GM18517 (cell line): ENCODE results near the gene RALY.

Experiments
- ATAC-seq: cut with Tn5 transposase; IDR thresholded peaks from one replicate; pipeline ENCODE4 v1.9.1; 2021; ENCODE audit warnings: mild to moderate bottlenecking, moderate library complexity; ENCODE audit not compliant: unreplicated experiment

Gene RALY

GRCh38 chr20:33993576-33994221 is at the start of gene RALY:
RALY (plus strand) TSS chr20:33993911; CDS start chr20:34072075, 78,164 bp downstream.
- peak; percentile 48 for ATAC-seq

GRCh38 chr20:33944914-33945313 is 48.8 kb upstream of the RALY start:
- ATAC-seq: no peak

DNA sequence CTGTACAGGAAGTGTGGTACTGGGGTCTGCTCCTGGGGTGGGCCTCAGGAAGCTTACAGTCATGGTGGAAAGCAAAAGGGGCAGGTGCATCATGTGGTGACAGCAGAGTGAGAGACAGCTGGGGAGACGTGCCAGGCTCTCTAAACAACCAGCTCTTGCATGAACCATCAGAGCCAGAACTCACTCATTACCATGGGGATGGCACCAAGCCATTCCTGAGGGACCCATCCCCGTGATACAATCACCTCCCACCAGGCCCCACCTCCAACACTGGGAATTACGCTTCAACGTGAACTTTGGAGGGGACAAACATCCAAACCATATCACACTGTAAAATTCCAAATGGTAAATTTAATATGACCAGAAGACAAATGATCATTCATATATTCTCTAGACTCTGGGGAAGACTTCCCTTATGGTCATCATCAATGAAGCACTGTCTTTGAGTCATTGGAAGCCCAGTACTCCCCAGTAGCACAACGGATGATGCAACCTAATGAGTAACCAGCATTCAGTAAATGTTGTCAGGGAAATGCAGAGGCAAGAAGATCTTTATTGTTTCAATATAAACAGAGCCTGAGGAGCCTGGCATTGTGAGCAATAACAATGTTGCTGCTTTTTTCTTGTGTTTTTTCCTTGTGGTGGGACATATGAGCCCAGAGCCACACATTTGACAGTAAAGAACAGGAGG is 48.2 kb upstream of the RALY start:
- ATAC-seq: no peak

DNA sequence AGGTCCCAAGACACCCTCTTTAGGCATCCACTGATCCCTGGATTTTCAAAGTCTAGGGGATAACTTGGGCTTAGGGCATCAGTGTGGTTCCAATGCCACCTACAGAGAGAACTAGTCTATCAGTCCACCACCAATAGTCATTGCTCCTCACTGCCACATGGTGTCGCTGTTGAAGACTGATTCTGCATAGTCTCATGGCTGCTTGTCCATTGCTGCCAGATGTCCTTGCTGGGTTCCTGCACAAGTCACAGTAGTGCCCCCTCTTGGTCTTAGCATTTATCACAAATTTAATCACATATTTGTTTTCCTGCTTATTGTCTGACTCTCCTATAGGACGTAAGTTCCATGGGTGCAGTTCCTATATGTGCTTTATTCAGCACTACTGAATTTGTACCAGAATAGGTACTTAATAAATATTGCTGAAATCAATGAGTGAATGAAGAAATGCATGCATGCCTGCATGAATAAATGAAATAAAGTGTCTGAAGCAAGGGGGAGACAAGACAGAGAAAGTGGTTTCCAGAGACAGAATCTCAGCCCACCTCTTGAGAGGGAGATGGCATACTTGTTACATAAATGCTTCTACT is 45.9 kb upstream of the RALY start:
- ATAC-seq: no peak

GRCh38 chr20:33948480-33948879 is 45.2 kb upstream of the RALY start:
- ATAC-seq: no peak

DNA sequence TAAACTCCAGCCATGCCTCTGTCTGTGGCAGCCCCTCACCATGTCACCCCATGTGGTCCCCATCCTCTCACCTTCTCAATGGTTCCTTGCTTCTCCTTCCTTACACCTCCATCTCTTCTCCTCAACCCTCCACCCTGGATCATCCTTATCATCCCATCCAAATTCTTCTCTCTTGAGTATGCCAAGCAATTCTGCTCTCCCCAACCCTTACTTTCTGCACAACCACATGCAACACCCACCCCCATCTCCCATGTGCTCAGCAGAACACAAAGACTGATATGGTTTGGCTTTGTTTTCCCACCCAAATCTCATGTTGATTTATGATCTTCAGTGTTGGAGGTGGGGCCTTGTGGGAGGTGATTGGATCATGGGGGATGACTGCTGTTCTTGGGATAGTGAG is 42.5 kb upstream of the RALY start:
- no peak for ATAC-seq

GRCh38 chr20:33954504-33954903 is 39.2 kb upstream of the RALY start:
- no peak for ATAC-seq

DNA sequence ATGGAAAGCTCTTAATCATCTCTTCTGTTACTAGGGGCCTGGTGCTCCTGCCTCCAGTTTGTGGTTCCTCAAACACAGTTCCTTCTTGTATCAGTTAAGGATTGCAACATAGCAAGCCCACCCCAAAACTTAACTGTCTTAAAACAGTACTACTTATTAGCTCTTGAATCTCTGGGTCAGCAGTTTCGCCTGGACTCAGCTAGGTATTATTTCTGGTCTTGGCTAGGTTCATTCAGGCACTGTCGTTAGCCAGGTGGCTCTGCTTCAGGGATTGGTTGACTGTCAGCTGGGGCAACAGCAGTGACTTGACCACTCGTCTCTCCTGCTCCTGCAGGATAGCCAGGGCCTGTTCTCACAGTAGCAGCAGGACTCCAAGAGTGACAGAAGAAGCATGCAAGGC is 30.0 kb upstream of the RALY start:
- no peak for ATAC-seq

GRCh38 chr20:33964441-33964840 is 29.3 kb upstream of the RALY start:
- ATAC-seq: no peak

GRCh38 chr20:33967126-33967525 is 26.6 kb upstream of the RALY start:
- no peak for ATAC-seq

DNA sequence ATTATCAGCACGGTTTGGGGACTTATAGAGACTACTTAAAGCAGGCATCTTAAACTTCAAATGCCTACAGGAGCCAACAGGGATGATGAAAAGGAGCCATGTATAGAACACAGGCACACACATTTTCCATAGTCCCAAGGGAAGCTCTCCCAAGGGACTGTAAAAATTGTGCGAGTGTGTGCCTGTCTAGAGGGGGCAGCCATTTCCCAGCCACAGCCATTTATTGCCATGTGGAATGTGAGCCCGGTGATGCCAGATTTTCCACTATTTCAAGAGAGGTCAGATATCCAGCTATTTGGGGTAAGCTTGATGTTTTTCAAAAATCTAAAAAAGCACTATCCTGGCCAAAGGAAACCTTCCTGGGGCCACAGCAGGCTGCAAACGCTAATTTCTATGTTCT is 24.1 kb upstream of the RALY start:
- ATAC-seq: no peak

DNA sequence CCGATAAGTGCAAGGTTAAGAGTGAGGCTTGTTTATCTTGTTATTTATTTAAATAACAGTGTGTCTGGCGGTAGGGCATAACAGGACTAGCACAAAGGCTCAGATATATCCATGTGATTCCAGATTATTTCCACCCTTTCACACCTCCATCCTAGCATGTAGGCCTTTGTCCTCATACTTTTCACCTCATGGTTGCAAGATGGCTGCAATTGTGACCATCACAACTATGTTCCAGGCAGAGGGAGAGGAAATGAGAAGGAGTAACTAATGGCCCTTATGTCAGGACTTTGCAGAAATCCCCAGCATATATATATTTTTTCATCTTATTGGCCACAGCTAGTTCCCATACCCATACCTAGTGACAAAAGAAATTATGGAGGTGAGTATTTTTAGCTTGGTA is 23.5 kb upstream of the RALY start:
- no peak for ATAC-seq

DNA sequence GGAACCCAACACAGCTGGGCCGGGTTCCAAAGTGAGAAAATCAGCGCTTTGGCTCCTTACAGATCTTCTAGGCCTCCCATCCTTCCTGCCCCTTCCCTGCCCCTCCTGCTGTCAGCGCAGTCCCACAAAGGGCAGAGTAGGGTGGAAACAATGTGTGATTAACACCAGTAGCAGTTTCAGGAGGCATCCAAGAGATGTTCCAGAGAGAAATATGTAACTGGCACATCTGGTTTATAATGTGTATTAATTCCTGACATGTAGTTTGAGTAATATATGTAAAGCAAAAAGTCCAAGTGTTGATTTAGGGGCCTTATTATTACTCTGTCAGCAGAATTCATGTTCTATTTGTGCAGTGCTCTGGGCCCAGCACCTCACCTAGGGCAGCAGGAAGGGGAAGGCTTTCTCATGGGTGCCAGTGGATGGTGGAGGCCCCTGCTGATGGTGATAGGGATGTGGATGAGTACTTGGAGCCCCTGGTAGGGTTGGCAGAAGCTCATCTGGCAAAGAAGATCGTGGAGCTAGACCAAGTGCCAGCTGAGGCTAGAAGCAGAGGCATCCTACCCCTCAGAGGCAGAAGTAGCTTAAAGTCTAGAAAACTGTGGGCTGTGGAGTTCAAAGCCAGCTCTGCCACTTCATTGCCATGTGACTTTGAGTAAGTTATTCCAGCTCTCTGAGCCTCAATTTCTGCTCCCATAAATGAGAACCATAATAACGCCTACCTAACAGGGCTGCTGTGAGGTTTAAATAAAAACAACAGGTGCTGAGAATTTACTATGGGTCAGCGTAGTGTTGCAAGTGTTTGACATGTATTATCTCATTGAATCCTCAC is 22.4 kb upstream of the RALY start:
- no peak for ATAC-seq

DNA sequence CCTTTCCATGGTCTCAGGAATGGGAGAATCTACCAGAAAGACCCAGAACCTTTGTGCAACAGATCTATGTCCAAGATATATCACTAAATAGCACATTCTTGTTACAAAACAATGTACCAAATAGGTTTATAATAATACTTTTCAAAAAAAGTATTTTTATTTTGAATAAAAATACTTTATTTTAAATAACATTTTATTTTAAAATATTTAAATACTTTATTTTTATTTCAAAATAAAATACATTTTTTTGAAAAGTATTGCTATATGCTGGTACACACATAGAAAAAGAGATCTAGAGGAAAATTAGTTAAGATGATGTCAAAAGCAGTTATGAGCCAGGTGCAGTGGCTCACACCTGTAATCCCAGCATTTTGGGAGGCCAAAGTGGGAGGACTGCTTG is 16.8 kb upstream of the RALY start:
- no peak for ATAC-seq

- ATAC-seq: no peak
Measured at GRCh38 chr20:33977535-33977934, 16.2 kb upstream of the RALY start.

DNA sequence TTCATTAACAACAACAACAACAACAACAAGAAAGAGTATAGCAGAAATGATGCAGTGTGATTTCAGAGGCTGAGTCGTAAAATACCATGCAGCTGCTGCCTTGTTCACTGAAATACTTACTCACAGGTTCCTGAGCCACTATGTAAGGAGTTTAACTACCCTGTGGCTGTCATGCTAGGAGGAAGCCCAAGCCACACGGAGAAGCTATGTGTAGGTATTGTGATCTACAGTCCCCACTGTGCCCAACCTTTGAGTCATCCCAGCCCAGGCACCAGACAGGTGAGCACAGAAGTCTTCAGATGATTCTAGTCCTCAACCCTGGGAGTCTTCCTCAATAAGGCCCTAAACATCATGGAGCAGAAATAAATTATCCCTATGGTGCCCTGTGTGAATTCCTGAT is 14.6 kb upstream of the RALY start:
- ATAC-seq: no peak

GRCh38 chr20:33981347-33981746 is 12.4 kb upstream of the RALY start:
- no peak for ATAC-seq

- ATAC-seq: no peak
Measured at GRCh38 chr20:33981964-33982363, 11.7 kb upstream of the RALY start.

DNA sequence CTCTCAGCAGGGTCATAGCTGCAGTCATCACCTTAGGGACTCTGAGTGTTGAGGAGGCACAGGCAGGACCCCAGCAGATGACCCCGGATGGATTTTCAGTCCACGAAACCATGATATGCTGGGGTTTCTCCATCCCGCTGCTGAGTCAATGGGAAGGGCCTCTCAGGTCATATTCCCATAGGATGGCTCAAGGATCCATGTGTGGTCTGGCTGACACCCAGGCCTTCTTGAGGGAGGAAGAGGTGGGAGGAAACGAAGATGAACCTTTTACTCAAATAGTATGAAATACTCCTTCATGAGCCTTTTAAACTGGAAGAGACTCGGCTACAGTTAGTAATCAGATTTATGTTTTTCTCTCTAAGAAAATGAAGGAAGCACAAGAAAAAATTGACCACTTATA is 10.3 kb upstream of the RALY start:
- ATAC-seq: no peak

- ATAC-seq: no peak
Measured at GRCh38 chr20:33984182-33984719, 9.5 kb upstream of the RALY start.

DNA sequence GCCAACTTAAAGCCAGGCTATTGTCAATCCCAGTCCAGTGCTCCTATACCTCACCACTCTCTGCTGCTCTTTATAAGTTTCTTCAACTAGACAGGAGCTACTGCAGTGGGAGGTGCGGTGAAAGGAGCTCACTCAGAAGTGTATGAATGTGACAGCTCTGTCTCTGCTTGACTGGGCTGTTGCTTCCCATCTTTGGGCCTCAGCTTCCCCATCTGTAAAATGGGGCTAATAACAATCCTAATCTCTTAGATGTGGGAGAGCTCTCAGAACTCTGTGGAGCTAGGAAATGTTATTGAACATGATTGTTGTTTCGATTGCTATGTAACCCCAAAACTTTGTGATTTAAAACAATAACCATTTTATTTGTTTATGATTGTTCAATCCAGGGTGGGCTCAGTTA is 8.4 kb upstream of the RALY start:
- ATAC-seq: no peak
